GM19455 (cell line): Measurements from ENCODE around the gene CFAP92.

Experiments used
- ATAC-seq: cut with Tn5 transposase; IDR thresholded peaks from one replicate; pipeline ENCODE4 v1.9.1; 2021; ENCODE audit not compliant: unreplicated experiment

Gene CFAP92

DNA sequence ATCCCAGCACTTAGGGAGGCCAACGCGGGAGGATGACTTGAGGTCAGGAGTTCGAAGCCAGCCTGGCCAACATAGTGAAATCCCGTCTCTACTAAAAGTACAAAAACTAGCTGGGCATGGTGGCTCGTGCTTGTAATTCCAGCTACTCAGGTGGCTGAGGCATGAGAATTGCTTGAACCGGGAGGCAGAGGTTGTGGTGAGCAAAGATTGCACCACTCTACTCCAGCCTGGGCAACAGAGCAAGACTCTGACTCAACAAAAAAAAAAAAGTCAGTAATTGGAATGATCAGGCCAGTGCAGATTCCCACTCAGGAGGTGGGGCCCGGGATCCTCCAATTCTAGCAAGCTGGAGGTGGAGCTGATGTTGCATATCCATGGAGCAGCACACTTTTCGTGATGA is 5.6 kb downstream of the CFAP92 start:
- no peak for ATAC-seq

GRCh38 chr3:128987302-128988100 is 6.4 kb downstream of the CFAP92 start:
- ATAC-seq = no peak

- ATAC-seq = no peak
Observed at GRCh38 chr3:128984596-128984995, 9.3 kb downstream of the CFAP92 start.

GRCh38 chr3:128983293-128984069 is 10.4 kb downstream of the CFAP92 start:
- no peak for ATAC-seq

GRCh38 chr3:128975276-128975675 is 18.6 kb downstream of the CFAP92 start:
- no peak for ATAC-seq

GRCh38 chr3:128973988-128974564 is 19.8 kb downstream of the CFAP92 start:
- ATAC-seq = no peak

GRCh38 chr3:128971421-128972100 is 22.3 kb downstream of the CFAP92 start:
- no peak for ATAC-seq

DNA sequence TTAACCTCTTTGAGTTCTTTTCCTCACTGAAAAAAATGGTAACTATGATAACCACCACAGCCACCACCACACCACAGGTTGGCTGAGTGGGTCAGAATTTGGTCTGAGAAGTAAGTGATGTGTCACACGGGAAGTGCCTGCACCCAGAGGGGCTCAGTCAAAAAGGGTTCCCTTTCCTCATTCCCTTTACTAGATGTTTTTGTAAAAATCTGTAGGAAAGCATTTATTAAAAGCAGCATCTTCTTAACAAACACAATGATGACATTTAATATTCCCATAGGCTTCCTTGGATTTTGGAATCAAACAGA is 23.2 kb downstream of the CFAP92 start:
- no peak for ATAC-seq

DNA sequence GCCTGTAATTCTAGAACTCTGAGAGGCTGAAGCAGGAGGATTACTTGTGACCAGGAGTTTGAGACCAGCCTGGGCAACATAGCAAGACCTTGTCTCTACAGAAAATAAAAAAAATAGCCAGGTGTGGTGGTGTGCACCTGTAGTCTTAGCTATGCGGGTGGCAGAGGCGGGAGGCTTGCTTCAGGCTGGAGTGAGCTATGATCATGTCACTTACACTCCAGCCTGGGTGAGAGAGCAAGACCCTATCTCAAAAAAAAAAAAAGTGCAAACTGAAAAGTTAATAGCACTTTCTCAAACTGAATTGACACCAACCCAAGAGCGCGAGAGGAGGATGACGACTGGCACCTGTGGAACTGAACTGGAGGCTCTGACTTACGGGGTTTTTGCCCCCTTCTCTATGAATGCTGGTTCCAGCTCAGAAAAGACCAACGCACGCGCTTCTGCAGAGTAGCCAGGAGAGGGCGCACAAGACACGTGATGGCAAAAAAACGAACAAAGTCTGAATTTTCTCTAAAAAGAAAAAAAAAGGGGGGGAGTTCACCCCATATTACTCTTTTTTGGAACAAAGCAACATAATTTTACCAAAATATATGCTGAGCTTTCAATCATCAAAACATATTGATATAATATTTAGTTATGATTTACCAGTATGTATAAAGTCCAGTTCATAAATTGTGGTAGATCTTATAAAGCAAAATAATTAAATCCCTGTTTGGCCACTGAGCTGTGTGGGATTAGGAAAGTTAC is 23.7 kb downstream of the CFAP92 start:
- no peak for ATAC-seq

DNA sequence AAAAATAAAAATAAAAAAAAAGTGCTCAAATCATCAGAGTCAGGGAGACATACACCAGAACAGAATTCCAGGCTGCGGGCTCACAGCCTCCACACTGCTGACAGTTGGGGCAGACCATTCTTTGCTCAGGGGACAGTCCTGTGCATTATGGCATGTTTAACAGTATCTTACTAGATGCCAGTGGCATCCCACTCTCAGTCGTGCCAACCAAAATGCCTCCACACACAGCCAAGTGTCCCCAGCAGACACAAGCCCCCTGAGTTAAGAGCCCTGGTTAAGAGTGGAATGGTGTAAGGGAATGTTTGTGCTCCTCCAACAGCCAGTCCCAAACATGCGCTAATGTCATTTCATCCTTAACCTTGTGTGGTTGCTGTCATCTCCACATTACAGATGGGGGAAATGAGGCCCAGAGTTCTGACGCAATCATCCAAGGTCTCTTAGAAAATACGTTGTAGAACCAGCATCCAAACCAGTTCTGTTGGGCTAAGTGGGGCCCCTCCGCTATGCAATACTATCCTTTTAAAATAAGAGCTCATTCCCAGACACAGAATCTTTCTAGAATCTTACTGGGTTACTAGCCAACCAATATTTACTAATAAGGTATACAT is 26.0 kb downstream of the CFAP92 start:
- ATAC-seq = no peak

DNA sequence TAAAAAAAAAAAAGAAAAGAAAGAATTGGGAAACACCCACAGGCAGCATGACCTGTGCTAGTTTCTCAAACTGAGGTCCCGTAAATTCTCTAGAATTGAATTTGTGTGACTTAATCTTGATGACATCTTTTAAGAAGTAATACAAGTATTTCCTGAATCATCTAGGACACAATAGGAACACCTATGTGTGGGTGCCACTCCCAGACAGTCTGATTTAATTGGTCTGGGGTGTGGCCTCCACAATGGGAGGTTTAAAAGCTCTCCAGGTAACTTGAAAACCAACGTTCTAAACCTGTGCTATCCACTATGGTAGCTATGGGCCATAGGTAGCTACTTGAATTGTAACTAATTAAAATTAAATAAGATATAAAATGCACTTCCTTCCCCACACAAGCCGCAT is 28.1 kb downstream of the CFAP92 start:
- no peak for ATAC-seq

DNA sequence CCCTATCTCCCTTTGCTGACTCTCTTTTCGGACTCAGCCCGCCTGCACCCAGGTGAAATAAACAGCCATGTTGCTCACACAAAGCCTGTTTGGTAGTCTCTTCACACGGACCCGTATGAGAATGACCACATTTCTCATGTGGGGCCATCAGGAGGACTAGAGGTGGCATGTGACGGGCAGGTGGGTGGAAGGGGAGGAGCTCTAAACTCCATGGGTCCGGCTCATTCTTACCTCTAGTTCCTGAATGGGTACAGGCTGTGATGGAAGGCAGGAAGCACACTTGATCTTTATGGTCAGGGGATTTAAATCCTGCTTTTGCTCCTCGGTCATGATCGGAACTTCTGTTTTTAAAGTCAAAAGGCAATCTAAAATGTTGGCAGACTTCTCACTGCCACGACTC is 28.6 kb downstream of the CFAP92 start:
- no peak for ATAC-seq

- ATAC-seq = no peak
Observed at GRCh38 chr3:128956440-128956839, 37.4 kb downstream of the CFAP92 start.

- ATAC-seq = no peak
Observed at GRCh38 chr3:128950223-128950938, 43.5 kb downstream of the CFAP92 start.

- no peak for ATAC-seq
Observed at GRCh38 chr3:128949158-128949557, 44.7 kb downstream of the CFAP92 start.

GRCh38 chr3:128946411-128946810 is 47.5 kb downstream of the CFAP92 start:
- ATAC-seq = no peak

GRCh38 chr3:128945878-128946175 is 48.0 kb downstream of the CFAP92 start:
- no peak for ATAC-seq

GRCh38 chr3:128945041-128945877 is 48.6 kb downstream of the CFAP92 start:
- no peak for ATAC-seq
